DMS53 treated with DMSO at 0.1 percent for 48 hours (cell line): ENCODE data around the gene CLEC14A.

Experiments used
- DNase-seq: peaks from one replicate; lab custom pipeline; 2025; ENCODE audit not compliant: unreplicated experiment; lab: John Stamatoyannopoulos, UW

Gene CLEC14A, protein sequence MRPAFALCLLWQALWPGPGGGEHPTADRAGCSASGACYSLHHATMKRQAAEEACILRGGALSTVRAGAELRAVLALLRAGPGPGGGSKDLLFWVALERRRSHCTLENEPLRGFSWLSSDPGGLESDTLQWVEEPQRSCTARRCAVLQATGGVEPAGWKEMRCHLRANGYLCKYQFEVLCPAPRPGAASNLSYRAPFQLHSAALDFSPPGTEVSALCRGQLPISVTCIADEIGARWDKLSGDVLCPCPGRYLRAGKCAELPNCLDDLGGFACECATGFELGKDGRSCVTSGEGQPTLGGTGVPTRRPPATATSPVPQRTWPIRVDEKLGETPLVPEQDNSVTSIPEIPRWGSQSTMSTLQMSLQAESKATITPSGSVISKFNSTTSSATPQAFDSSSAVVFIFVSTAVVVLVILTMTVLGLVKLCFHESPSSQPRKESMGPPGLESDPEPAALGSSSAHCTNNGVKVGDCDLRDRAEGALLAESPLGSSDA

DNA sequence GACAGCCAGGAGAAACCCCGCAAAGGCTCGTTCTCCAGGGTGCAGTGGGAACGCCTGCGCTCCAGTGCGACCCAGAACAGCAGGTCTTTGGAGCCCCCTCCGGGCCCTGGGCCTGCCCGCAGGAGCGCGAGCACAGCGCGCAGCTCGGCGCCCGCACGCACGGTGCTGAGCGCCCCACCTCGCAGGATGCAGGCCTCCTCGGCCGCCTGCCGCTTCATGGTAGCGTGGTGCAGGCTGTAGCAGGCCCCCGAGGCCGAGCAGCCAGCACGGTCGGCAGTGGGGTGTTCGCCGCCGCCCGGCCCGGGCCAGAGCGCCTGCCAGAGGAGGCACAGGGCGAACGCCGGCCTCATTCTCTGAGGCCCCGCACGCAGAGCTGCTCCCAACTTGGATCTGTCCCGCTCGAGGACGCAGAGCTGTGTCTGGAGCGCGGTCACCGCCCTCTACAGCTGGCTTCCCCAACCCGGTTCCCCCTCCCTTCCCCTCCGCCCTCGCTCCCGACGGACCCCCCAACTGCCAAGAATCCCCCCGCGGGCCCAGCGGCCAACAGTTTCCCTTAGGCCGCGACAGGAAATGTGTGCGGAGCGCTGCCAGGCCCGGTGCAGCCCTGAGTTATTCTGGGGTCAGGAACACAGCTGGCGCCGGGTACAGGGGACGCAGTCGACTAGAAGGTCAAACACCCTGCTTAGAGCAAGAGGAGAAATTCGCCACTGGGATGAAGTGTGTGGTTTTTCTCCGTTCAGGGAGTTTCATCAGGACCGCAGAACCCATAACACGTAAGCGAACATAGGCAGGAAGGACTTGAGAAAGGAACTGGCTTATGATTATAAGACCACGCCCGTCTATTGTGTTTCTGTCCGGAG is at the start of gene CLEC14A:
CLEC14A (minus strand) TSS at position 421 of the 860 bp plus-strand sequence; CDS start at position 350, 71 bp downstream.
- DNase-seq: no peak

DNA sequence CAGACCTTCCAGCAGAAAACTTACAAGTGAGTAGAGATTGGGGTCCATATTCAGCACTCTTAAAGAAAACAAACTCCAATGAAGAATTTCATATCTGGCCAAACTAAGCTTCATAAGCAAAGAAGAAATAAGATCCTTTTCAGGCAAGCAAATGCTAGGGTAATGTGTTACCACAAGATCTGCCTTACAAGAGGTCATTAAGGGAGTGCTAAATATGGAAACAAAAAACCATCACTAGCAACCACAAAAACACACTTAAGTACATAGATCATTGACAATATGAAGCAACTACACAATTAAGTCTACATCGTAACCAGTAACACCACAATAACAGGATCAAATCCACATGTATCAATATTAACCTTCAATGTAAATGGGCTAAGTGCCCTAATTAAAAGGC is 47.1 kb upstream of the CLEC14A start:
- DNase-seq: no peak

DNA sequence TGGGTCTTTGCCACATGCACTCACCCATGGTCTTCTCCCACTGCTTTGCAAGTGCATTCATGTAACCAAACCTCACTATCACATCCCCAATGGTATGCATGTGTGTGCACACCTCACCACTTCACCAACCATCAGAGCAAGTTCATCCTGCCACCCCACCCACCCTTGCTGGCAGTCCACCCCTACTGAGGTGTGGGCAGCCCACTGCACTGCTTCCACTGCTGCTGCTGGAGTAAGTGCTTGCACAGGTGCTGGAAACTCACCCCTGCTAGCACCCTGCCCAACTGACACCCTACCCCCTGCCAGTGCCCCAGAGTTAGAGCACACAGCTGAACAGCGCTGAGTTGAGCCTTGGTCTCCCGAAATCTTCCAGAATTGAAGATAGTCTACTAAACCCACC is 46.1 kb upstream of the CLEC14A start:
- no peak for DNase-seq

DNA sequence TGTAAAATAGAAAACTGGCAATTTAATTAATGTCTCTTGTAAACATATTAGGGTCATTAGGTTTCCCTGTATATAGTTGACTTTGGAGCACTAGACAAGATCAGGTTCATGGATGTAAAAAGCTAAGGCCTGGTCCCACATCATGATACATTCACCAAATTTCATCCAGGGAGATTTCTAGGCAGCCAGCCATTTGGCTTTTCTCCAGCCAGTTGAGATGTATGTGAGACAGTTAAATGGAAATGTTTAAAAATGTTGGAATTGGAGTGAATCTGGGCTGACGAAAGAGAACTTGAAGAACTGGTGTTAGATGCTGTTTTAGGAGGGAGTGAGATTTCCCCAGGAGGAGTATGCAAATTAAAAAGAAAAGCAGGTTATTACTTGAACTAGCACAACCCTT is 41.8 kb upstream of the CLEC14A start:
- DNase-seq: no peak

DNA sequence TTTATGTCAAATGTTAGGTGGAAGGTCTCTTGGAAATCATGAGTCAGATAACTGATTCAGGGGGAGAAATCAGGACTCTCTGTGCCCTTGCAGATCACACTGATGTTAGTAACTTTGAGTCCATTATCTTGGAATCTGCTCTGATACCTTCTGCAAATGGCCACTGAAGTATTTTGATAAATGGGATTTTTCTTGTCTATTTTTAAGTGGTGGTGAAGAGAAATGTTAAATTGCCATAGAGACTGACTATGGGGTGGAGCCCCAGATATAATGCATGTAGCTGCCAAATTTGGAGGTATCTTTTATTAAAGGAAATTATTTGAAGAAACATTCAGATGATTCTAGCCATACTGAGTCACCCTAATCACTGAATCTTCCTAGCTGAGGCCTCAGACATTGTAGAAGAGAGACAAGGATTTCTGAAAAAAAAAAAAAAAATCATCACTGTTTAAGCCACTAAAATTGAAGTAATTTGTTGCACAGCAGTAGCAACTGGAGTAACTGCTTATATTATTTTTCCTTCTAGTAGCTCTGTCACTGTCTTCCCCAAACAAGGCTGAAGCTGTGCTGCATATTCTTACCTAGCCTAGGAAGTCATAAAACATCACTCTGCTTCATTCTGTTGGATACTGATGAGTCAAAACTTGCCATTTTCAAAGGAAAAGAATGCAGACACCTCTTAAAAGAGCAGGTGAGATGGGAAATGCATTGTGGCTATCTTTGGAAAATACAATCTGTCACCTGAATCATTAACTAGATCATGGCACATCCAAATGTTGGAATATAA is 36.0 kb upstream of the CLEC14A start:
- no peak for DNase-seq

DNA sequence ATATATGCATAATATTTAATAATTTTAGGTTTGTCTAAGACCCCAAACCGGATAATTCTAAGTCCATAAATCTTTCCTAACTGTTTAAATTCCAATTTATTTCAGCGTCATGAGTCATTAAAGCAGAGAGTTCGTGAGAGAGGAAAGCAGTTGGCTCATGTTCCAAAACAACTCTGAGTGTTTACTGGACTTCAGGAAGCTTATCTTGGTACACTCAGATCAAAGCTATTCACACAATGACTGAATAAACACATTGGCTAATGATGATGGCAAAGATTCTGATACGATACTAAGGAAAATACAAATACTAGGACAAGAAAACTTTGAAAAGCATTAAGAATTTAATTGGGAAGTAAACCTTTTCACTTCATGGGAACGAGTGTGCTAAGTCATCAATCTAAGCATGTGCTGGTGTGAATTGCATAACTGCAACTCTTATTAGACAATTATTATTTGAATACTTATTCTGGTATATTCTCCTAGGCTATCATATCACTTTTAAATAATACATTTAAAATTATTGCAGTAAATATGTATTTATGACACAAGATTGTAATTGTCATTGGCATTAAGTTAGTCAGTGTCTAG is 34.8 kb upstream of the CLEC14A start:
- peak; percentile 67 for DNase-seq

DNA sequence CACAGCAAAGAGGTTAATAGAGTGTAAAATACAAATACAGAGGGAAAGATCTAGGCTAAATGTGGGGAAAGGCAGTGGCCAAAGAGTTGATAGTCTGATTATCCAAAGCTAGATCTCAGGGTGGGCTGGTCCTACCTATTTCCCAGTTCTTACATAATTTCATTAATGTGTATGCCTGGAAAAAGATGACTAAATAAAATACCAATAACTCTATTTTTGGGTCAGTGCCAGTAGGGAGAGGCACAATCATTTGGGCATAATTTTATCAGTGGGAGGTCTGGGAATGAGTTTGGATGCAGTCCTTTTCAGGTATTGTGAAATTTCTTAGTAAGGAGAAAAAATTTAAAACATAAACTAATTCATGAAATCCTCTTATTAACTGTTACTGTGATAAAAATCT is 30.6 kb upstream of the CLEC14A start:
- DNase-seq: no peak

DNA sequence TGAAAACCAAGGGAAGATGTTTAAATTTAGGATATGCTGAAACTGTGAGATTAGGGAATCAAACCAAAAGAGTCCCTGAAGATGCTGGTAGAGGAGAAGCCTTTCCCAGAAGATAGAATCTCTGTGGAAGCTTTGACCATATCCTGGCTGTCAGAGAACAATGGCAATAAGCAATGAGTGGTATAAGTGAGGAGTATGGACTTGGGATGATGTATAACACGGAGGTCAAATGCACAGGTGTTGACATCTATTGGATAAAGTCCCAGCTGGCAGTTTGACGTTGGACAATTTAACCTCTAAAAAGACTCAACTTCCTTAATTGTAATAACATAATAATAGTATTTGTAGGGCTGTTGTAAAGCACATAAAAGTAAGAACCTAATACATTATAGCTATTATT is 30.1 kb upstream of the CLEC14A start:
- DNase-seq: no peak

DNA sequence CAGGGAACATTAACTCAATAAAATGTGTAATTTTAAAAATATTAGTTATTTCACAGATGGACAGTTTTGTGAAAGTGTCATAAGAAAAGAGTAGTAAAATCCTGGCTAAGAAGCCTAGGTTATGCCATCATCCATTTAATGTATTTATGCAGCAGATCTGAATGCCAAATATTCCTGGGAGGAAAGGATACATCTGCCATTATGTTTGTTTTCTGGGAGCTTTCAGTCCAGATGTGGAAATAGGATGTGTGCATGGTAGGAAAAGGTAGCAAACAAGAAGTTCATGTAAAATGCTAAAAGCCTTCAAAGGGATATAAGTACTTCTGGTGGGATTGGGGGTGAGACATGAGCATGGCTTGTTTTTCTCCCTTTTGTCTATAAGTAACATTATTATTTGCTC is 27.0 kb upstream of the CLEC14A start:
- no peak for DNase-seq

DNA sequence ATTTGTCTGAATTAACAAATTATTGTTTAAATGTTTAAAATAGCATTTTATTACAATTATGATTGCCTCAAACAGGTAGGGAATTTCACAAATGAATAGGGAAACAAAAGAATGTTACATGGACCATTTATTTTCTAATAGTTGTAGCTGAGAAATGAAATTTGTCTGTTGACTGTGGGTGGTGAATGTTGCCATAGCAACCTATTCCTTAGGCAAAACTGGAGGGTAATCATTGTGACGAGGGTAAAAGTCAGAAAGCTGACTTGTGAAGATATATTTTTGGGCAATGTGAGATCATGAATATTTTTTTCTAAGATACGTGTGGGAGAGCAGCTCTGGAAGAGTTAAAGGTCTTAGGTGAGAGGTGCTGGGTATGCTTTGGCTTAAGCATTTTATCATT is 24.2 kb upstream of the CLEC14A start:
- DNase-seq: no peak

DNA sequence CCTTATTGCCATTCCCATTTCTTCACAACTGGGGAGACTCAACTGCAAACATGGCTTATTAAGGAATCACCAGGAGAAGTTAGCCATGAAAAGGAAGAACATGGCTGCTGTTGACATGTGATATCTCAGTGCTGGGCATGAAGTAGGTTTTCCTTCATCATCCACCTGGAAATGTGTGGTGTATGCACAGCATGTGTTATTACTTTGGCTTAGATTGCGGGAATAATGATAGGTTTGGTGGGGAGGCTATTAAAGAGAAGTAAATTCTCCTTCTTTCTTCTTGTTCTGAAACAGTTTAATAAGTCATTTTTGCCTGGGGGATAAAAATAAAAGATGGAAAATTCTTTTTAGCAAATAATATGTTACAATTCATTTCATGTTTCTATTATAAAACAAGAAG is 23.7 kb upstream of the CLEC14A start:
- no peak for DNase-seq

DNA sequence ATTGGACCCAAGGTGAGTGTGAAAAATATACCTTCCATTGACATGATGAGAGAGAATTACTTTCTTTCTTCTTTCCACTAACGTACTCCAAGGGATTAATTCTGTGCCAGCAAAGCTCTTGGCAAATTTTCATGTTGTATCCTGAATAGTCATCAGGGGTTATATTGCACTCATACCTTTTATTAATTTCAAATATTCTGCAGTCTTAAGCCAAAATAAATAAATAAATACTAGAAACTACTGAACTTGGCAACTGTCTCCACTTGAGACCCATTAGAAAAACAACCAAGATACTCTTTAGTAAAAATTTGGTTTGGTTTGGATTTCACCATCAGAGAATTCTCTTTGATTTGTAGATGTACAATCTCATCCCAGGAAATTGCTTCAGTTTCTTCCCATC is 22.1 kb upstream of the CLEC14A start:
- DNase-seq: no peak

DNA sequence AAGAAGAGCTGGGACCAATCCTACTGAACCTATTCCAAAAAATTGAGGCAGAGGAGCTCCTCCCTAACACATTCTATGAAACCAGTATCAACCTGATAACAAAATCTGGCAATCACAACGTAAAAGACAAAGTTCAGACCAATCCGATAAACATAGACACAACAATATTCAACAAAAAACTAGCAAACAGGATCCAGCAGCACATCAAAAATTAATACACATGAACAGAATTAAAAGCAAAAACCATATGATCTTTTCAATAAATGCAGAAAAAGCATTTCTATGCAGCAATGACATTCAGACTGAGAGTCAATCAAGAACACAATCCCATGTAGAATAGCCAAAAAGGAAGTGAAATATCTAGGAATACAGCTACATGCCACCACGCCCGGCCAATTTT is 7.0 kb upstream of the CLEC14A start:
- DNase-seq: no peak

DNA sequence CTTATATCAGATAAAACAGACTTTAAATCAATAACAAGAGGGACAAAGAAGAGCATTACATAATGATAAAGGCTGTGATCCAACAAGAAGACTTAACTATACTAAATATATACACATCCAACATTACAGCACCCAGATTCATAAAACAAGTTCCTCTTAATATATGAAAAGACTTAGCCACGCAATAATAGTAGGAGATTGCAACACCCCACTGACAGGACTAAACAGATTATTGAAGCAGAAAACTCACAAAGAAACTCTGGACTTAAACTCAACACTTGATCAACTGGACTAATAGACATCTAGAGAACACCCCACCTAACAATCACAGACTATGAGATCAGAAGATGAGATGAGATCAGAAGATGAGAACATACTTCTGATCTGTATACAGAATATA is 5.7 kb upstream of the CLEC14A start:
- DNase-seq: no peak

DNA sequence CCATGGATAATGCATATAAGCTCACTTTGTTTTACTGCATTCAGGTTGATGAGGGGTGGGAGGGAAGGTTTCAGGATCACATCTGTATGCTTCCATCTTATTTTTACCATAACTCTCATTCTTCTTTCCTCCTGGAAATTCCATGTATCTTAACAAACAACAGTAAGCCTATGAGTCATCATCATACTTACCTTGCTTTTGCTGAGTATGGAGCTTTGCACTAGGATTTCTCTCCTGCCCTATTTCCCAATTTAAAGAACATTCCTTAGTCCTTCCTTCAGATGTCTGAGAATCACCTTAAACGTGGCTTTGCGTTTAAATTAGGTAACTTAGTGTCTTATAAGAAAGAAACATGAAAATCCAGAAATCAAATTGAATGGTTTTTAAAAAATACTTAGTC is 1.6 kb upstream of the CLEC14A start:
- no peak for DNase-seq

DNA sequence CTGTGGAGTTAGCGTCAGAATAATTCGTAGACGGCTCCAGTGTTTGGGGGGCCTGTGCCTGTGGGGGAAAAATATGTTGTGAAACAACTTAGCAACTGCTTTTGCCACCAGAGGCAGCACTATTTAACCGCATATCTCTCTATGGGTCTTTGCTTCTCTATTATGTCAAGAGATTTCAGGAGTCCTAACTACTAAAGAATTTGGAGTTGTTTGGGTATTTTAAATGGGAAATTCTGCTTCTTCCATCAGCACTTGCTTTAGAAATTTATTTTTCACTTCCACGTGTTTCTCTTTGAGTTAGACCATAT is 594 bp upstream of the CLEC14A start:
- DNase-seq: no peak

DNA sequence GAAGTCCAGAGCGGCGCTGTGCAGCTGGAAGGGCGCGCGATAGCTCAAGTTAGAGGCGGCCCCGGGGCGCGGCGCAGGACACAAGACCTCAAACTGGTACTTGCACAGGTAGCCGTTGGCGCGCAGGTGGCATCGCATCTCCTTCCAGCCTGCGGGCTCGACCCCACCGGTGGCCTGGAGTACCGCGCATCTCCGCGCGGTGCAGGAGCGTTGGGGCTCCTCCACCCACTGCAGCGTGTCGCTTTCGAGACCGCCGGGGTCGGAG is 553 bp downstream of the CLEC14A start:
- DNase-seq: no peak

DNA sequence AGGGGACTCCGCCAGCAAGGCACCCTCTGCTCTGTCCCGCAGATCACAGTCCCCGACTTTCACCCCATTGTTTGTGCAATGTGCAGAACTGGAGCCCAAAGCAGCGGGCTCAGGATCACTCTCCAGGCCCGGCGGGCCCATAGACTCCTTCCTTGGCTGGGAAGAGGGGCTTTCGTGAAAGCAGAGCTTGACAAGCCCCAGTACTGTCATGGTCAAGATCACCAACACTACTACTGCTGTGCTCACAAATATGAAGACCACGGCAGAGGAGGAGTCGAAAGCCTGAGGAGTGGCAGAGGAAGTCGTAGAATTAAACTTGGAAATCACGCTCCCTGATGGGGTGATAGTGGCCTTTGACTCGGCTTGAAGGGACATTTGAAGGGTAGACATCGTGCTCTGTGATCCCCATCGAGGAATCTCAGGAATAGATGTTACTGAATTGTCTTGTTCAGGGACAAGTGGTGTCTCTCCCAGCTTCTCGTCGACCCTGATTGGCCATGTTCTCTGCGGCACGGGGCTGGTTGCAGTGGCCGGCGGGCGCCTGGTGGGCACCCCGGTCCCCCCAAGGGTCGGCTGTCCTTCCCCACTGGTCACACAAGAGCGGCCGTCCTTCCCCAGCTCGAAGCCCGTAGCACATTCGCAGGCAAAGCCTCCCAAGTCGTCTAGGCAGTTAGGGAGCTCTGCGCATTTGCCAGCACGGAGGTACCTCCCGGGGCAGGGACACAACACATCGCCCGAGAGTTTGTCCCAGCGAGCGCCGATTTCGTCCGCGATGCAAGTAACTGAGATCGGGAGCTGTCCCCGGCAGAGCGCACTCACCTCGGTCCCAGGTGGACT is 1.1 kb downstream of the CLEC14A start:
- no peak for DNase-seq

DNA sequence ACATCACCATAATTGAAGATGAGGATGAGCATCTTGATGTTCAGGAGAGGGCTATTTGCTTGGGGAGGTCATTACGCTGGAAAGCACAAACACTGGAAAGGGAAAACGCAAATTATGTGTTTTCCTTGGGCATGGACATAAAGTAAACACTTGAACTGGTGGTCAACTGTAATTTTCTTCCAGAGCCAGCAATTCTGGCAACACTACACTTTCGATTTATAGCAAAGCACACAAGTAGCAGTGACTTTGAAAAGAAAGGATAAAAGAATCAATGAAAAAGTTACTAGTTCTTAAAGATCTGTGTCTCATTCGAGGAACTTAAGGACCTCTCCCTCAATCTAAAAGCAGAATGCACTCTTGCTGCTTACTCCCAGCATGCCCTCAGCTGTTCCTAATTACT is 2.2 kb downstream of the CLEC14A start:
- DNase-seq: no peak

DNA sequence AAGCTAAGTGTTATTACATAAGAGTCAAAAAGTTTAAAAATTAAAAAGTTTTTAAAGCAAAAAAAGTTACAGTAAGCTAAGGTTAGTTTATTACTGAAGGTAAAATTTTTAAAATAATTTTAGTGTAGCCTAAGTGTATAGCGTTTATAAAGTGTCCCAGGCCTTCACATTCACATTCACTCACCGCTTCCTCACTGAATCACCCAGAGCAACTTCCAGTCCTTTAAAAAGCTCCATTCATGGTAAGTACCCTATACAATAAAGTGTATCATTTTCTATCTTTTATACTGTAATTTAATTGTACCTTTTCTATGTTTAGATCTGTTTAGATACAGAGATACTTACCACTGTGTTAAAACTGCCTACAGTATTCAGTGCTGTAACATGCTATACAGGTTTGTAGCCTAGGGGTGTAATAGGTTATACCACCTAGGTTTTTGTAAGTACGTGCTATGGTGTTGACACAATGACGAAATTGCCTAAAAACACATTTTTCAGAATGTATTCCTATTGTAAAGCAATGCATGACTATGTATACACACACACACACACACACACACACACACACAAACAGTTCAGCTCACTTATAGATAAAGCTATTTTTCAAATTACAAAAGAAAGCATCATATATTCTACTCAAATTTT is 3.7 kb downstream of the CLEC14A start:
- DNase-seq: no peak
